ENCODE data around the gene CDC42EP3. TPM values are rescaled to one million over a fixed set of nuclear protein-coding genes. Genes with fewer than 3 reads are reported as not detected.

Gene CDC42EP3
- total RNA-seq, 1 experiment from 2014 or later: 31.5 TPM

DNA sequence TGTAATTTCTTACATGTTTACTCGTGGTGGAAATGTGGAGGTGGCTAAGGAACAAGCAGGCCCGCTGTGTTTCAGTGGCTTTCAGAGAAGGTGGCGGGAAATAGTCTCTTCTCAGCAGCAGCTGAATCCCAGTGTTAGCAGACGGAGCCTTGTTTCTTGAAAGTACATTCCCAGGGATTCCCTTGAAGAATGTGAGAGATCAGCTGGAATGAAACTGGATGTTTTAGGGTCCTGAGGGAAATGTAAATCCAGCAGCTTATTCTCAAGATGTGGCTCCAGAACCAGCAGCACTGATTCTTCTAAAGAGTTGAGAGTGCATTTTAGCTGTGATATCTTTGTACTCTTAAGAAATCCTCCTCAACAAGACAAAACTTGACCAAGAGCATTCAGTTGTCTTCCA lies 59.1 kb downstream of the CDC42EP3 start:
- no peaks in the 10 kb centered on the region for H3K36me3 Mint-ChIP-seq
- TF ChIP-seq TEAD1 (CRISPR knock-in tag; IDR thresholded peaks at IDR 0.05): no peak
- no peak for TF ChIP-seq RELA (CRISPR knock-in tag; IDR thresholded peaks at IDR 0.05; ENCODE audit: borderline replicate concordance)
- TF ChIP-seq, protein P1, sequence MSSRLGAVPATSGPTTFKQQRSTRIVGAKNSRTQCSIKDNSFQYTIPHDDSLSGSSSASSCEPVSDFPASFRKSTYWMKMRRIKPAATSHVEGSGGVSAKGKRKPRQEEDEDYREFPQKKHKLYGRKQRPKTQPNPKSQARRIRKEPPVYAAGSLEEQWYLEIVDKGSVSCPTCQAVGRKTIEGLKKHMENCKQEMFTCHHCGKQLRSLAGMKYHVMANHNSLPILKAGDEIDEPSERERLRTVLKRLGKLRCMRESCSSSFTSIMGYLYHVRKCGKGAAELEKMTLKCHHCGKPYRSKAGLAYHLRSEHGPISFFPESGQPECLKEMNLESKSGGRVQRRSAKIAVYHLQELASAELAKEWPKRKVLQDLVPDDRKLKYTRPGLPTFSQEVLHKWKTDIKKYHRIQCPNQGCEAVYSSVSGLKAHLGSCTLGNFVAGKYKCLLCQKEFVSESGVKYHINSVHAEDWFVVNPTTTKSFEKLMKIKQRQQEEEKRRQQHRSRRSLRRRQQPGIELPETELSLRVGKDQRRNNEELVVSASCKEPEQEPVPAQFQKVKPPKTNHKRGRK (CRISPR knock-in tag; IDR thresholded peaks at IDR 0.05; ENCODE audit: borderline replicate concordance): no peak
- TF ChIP-seq, protein P2, sequence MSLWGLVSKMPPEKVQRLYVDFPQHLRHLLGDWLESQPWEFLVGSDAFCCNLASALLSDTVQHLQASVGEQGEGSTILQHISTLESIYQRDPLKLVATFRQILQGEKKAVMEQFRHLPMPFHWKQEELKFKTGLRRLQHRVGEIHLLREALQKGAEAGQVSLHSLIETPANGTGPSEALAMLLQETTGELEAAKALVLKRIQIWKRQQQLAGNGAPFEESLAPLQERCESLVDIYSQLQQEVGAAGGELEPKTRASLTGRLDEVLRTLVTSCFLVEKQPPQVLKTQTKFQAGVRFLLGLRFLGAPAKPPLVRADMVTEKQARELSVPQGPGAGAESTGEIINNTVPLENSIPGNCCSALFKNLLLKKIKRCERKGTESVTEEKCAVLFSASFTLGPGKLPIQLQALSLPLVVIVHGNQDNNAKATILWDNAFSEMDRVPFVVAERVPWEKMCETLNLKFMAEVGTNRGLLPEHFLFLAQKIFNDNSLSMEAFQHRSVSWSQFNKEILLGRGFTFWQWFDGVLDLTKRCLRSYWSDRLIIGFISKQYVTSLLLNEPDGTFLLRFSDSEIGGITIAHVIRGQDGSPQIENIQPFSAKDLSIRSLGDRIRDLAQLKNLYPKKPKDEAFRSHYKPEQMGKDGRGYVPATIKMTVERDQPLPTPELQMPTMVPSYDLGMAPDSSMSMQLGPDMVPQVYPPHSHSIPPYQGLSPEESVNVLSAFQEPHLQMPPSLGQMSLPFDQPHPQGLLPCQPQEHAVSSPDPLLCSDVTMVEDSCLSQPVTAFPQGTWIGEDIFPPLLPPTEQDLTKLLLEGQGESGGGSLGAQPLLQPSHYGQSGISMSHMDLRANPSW (CRISPR knock-in tag; conservative IDR thresholded peaks at IDR 0.05; ENCODE audit: low read depth): no peak
- POLR2A ChIA-PET: no interaction called here
- CTCF ChIA-PET: no interaction called here
- no peaks in the 10 kb centered on the region for H3K27me3 Mint-ChIP-seq (ENCODE audit: low read depth)
- no peak overlapping the region for H3K4me3 Mint-ChIP-seq
- H3K27ac Mint-ChIP-seq: no peak overlapping the region
- no peak for ATAC-seq
- no peaks in the 10 kb centered on the region for H3K4me1 Mint-ChIP-seq
- H3K9me3 Mint-ChIP-seq: no peaks in the 10 kb centered on the region
- DNase-seq (ENCODE audit: low spot score): no peak

DNA sequence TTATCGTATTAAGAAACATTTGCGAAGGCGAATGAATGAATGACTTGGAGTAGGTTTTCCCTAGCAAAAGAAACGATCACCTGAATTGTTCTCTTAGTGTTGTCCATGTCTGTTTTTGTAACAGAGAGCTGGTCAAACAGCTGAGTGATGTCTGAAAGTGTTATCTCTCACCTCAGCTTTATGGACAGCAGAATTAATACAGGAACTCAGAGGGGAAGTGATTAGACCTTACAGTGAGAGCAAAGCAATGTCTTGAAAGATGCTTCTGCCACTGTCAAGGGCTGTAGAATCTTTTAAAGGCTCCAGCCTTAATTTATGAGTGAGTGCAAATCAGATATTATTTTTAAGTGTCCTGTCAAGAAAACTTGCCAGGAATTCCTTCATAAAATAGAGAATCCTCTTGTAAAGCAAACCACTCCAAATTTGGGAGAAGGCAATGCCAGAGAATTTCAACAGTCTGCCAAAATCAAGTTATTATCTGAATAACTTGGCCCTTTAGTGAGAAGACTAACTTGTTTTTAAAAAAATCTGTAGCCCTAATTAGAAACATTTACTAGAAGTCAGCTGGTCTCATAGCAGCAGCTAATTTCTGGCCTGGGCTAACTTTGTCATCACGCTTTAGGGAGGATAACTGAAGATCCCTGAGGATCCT lies 60.7 kb downstream of the CDC42EP3 start:
- H3K9me3 Mint-ChIP-seq: peaks cover 8% of the 10 kb centered on the region
- TF ChIP-seq, protein P3, sequence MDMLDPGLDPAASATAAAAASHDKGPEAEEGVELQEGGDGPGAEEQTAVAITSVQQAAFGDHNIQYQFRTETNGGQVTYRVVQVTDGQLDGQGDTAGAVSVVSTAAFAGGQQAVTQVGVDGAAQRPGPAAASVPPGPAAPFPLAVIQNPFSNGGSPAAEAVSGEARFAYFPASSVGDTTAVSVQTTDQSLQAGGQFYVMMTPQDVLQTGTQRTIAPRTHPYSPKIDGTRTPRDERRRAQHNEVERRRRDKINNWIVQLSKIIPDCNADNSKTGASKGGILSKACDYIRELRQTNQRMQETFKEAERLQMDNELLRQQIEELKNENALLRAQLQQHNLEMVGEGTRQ (CRISPR knock-in tag; IDR thresholded peaks at IDR 0.05): no peak
- TF ChIP-seq ZNF263 (CRISPR knock-in tag; IDR thresholded peaks at IDR 0.05; ENCODE audit: low read depth): no peak

DNA sequence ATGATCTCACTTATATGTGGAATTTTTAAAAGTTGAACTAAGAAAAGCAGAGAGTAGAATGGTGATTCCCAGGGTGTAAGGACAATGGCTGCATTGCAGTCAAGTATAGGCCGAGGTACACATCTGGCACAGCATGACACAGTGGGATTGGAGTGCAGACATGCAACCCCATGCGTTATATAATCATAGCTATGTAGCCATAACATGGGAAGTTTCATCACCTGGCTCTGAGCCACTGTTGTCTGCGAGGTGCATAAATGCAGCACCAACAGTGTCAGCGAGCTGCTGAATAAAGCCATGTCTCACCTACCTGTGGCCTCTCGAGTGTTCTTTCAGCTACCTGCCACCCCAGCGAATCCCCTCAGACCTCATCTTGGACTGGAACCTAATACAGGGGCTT lies 61.7 kb downstream of the CDC42EP3 start:
- POLR2A ChIA-PET: interaction anchor here (0.6 kb wide), 1 partner anchor 42 kb away, joined by 5 read pairs; no protein-coding TSS in a partner anchor
- Mint-ChIP-seq H3K27me3 (ENCODE audit: low read depth) (no peaks in the 10 kb centered on the region), H3K4me3 (no peak overlapping the region), H3K36me3 (0 out of 2 replicates have a peak, but pooled peaks cover 7% of the 10 kb centered on the region), H3K27ac (no peak overlapping the region), H3K4me1 (peaks cover 9% of the 10 kb centered on the region), H3K9me3 (peaks cover 12% of the 10 kb centered on the region)
- CTCF ChIA-PET: no interaction called here
- TF ChIP-seq CREB1 (CRISPR knock-in tag; IDR thresholded peaks at IDR 0.05) (no peak), ZNF121 (CRISPR knock-in tag; IDR thresholded peaks at IDR 0.05) (no peak), ZNF232 (CRISPR knock-in tag; IDR thresholded peaks at IDR 0.05) (no peak), MYBL2 (CRISPR knock-in tag; IDR thresholded peaks at IDR 0.05) (no peak), NFATC4 (CRISPR knock-in tag; IDR thresholded peaks at IDR 0.05) (no peak), MXD4 (CRISPR knock-in tag; IDR thresholded peaks at IDR 0.05; ENCODE audit: borderline replicate concordance) (no peak), GTF2I (CRISPR knock-in tag; conservative IDR thresholded peaks at IDR 0.05) (no peak), GABPB1 (CRISPR knock-in tag; IDR thresholded peaks at IDR 0.05) (no peak)
- TF ChIP-seq, protein P4, sequence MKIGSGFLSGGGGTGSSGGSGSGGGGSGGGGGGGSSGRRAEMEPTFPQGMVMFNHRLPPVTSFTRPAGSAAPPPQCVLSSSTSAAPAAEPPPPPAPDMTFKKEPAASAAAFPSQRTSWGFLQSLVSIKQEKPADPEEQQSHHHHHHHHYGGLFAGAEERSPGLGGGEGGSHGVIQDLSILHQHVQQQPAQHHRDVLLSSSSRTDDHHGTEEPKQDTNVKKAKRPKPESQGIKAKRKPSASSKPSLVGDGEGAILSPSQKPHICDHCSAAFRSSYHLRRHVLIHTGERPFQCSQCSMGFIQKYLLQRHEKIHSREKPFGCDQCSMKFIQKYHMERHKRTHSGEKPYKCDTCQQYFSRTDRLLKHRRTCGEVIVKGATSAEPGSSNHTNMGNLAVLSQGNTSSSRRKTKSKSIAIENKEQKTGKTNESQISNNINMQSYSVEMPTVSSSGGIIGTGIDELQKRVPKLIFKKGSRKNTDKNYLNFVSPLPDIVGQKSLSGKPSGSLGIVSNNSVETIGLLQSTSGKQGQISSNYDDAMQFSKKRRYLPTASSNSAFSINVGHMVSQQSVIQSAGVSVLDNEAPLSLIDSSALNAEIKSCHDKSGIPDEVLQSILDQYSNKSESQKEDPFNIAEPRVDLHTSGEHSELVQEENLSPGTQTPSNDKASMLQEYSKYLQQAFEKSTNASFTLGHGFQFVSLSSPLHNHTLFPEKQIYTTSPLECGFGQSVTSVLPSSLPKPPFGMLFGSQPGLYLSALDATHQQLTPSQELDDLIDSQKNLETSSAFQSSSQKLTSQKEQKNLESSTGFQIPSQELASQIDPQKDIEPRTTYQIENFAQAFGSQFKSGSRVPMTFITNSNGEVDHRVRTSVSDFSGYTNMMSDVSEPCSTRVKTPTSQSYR (CRISPR knock-in tag; IDR thresholded peaks at IDR 0.05): no peak
- no peak for DNase-seq (ENCODE audit: low spot score)
- no peak for ATAC-seq

More for the DNA sequence above, 60.7 kb downstream of the CDC42EP3 start:
- Mint-ChIP-seq H3K27me3 (ENCODE audit: low read depth) (no peaks in the 10 kb centered on the region), H3K27ac (no peak overlapping the region), H3K4me3 (no peak overlapping the region), H3K36me3 (0 out of 2 replicates have a peak, but pooled peaks cover 3% of the 10 kb centered on the region), H3K4me1 (peaks cover 4% of the 10 kb centered on the region)
- ATAC-seq (no peak), DNase-seq (ENCODE audit: low spot score) (no peak)
- ChIA-PET CTCF (no interaction called here), POLR2A (no interaction called here)
